Germinal center (tissue), 1 donor: ENCODE measurements around the gene SLC13A3.

Experiments
- DNase-seq: peaks from one replicate; pipeline ENCODE4 v3.0.0; 2012; ENCODE audit warnings: mixed read lengths, low spot score

The SLC13A3 gene

GRCh38 chr20:46539113-46539512 is 112.1 kb downstream of the SLC13A3 start:
- DNase-seq: no peak

GRCh38 chr20:46530640-46531039 is 120.6 kb downstream of the SLC13A3 start:
- no peak for DNase-seq

GRCh38 chr20:46523696-46524328 is 127.4 kb downstream of the SLC13A3 start:
- no peak for DNase-seq

- DNase-seq: no peak
These were observed 128.2 kb downstream of the SLC13A3 start for GRCh38 chr20:46523108-46523507.

- peak; percentile 47 for DNase-seq
These were observed 130.2 kb downstream of the SLC13A3 start for GRCh38 chr20:46520976-46521579.

GRCh38 chr20:46520540-46520939 is 130.7 kb downstream of the SLC13A3 start:
- no peak for DNase-seq

- DNase-seq: no peak
These were observed 131.7 kb downstream of the SLC13A3 start for GRCh38 chr20:46519471-46520068.

- DNase-seq: no peak
These were observed 138.1 kb downstream of the SLC13A3 start, which contains the start of gene ZNF334 for GRCh38 chr20:46512943-46513844. Gene ZNF334, minus strand, starts transcription at chr20:46513559. Its CDS starts 1,457 bp downstream, at chr20:46512102.

- DNase-seq: no peak
These were observed 141.7 kb downstream of the SLC13A3 start for GRCh38 chr20:46509523-46509922.
